HG03520 (cell line): ENCODE results near the gene ANO10.

ENCODE experiments used
- ATAC-seq: cut with Tn5 transposase; IDR thresholded peaks from one replicate; pipeline ENCODE4 v1.9.1; 2021; ENCODE audit warnings: mild to moderate bottlenecking, moderate library complexity; ENCODE audit not compliant: unreplicated experiment

ANO10 gene

DNA sequence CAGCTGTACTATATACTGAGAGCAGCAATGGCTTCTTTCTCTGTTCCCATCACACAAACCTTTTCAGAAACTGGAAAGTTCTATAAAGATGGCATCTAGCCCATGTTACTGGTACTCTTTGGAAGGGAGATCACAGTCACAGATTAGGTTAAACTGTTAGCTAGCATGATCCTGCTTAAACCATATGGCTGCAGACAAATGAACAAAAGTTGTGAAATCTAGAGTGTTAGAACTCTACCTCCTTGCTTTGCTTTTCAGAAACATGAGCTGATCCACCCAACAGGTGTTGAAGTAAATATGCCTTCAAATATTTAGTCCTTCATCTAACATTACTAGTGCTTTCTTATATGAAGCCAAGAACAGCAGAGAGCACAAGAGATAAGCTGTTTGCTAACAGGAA is 232.9 kb downstream of the ANO10 start:
- no peak for ATAC-seq

DNA sequence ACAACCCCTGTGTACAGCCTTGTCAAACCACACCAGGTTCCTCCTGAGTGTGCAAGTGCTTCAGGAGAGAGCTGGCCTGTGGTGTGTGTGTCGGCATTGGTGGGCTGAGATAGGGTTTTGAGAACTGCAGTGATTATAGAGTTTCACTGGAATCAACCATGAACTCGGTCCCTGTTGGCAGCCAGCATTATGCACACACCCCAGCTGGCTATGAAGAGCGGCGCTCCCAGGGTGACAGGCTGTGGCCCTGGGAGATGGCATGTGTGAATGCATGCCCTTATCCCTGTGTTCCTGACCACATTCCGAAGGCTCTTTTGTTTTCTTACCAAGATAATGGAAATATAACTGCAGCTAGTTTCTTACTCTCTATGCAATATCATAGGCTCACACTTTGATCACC is 233.6 kb downstream of the ANO10 start:
- ATAC-seq: no peak

DNA sequence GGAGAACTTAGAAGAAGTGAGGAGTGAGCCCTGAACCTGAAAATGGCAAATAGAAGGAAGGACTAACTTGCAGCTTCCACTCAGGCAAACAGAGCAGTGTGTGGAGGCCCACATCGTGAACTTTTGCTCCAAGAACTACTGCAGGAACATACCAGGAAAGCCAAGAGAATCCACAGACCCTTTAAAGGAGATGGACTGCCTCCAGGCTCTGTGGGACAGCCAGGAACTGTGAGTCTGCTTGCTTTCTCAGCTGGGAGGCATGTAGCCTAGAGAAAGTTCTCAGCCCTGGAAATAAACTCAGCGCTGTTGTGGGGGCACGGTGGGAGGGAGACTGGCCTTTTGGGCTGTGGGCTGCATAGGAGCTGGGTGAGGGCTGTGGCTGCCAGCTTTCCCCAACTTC is 242.5 kb downstream of the ANO10 start:
- ATAC-seq: no peak

DNA sequence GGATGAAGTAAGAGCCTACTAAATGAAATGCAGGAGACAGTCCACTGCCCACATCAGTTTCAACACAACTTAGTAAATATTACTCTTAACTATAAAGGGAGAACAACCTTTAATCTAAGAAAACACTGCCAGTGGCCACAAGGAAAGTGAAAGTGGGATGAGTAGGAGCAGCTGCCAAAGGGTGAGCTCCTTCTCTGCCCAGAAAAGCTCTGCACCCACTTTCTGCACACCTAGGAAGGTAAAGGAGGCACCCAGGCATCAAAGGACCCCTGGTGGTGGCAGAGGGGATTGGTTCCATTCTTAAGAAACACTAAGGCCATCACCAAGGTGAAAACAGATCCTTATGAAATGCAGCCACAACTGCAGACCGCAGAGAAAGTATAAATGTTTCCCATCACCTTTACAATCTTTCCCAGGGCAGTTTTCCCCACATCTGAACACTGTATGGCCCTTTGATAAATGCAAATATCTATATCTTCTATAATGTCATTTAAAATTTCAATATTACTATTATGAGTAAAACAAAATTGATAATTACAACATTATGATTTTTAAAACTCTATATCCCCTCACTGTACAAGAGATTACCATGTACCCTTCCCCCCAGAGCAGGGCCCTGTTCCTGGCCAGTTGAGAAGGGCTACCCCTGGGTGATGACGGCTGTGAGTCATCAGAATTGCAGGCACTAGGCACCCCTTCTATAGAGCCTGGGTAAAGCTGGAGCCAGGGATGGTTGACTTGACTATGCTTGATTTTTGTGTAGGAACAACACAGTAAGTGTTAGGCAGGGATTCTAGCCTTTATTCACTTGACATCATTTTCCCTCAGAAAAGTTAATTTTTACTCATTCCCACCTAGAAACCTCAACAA is 243.5 kb downstream of the ANO10 start:
- no peak for ATAC-seq

DNA sequence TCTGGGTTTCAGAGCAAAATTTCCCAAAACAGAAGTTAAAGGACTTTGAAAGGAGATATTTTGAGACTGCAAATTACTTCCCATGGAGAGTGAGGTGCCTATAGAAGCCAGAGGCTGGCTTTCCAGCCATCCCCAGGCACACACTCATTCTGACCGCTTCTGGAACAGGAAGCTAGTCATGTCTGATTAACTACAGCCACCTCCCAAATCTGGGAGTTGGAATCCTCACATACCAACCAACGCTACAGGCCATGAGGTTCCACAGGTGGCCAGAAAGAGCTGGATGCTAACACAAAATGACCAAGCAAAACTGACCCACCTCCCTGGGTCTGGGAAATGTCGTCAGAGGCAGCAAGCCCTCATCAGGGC is 248.3 kb downstream of the ANO10 start:
- ATAC-seq: no peak

DNA sequence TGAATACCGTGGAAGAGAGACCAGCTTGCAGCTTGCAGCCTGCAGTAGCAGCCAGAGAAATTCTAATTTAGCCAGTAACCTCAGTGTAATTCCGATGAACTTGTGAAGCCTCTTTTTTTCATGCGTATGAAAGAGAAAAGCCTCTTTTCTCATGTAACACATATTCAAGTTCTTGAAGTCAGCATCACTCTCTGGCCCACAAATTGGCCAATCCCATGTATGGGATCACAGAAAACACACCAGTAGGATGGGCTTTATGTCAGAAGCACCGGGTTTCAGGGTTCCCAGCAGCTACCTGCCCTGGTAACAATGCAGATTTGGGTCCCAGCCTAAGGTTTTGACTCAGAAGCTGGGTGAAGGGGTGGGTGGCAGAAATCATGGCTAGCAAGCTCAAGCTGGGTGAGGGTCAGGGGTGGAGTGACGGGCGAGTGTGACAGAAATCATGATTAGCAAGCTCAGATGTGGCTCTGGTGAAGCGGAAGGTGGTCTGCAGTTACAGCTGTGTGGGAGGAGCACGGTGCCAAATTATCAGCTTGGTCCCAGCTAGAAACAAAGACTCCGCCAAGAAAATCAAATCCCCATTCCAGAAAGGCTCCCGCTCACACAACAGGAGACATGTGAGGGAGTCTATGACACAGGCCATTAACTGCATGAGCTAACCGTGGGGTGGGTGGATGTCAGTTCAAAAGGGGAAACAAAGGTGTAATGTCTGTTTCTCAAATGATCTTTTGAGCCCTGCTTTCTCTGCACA is 248.8 kb downstream of the ANO10 start:
- no peak for ATAC-seq

DNA sequence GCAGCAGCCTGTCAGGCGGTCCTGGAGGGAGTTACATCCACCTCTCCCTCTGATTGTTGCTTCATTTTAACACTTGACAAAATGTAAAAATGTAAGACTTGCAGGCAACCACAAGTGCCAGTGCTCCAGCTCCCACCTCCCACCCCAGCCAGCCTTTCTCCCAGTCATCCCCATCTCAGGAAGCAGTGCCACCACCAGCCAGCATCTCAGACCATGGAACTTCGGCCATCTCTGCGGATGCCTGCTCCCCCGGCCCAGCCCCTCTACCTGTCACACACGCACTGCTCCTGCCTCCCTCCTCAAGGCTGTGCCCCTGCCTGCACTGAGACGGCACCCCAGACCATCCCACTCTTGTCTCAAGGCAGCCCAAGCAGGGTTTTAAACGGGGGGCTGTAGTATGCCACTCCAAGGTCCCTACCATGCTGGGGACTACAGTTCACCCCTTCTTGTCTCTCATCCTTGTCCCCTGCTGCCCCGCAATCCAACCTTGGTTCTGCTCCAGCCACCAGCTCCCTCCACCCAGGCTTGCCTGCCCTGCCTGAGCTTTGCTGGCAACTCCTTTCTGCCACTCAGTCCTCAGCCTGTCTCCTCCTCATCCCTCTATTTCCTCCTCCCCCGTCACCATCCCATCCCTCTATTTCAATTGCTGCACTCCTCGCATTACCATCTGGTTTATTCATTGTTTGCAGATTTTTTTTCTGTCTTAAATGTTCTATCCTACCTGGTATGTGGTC is 249.6 kb downstream of the ANO10 start:
- ATAC-seq: no peak

DNA sequence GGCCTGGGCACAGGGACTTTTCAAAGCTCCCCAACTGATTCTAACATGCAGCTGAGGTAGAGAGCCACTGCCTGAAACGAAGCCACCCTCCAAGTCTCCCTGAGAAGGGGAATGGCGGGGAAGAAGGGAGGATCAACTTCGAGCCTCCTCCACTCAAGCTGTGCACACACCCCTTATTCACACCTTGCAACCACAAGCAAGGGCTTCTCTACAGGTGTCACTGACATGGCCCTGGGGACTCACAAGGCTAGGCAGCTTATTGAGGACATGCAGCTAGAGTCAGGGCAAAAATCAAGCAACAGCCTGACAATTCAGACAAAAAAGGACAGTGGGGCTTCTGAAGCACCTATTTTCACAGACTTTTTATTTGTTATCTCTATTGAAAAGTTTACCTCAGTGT is 250.3 kb downstream of the ANO10 start:
- ATAC-seq: no peak

DNA sequence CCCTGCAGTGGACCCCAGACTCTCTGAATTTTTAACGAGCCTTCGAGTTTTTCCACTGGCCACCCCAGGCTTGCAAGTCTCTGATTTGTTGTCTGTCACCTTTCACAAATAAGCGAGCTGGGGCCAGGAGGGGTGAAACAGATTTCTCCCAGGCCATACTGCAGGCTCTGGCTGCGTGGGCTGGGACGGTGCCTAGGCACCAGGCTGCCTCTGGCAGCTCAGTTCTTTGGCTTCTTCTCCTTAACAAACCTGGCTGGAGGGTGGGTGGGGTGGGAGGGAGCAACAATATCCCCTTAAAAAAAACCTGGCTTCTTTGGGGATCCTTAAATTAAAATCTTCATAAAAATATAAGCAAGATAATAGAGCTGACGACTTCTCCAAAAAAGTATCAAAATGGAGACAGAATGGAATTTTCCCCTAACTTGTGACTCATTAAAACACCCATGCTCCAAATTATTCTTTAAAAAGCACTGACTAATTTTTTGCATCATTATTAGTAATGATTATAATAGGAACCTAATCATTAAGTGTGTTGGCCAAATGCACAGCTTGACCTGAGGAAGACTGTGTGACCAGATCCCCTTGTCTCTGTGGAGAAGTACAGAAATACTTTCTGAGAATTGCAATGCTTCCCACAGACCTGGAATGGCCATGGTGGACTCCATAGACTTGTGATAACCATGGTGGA is 251.4 kb downstream of the ANO10 start:
- no peak for ATAC-seq

DNA sequence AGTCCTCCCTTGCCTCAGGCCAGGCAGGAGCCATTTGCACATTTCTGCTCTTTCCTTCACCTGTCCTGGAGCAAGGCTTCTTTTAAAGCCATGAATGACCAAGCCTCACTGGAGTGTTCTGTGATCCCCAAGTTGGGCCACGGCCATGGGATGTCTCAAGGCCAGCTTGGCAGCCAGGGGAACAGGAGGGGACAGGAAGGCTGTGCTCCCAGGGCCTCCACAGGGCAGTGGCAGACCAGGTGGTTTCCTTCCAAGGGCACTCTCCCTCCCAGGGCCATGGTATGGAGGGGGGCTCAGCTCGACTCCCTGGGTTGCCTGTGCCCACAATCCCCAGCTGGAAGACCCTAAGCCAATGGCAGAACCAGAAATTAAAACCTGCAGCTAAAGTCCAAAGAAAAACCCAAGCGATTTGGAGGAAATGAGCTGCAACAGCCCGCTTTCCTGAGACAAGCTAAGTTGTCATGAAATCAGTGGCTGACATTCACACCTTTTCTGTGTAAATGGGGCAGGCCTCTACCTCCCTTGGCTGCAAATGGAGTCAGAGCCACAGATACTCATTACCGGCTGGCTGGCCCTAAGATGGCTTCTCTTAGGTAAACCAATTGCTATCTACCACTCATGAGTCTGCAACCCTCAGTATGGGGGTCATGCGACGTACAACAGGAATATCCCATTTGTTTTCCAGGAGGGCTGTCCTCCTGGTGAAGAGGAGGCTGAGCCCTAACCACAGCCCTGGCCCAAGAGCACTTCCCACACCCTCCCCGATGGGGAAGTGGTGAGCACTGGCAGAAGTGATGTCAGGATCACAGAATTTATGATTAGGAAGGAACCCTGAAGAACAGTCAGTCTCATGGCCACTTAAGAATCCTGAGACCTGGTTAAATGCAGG is 252.2 kb downstream of the ANO10 start:
- no peak for ATAC-seq

DNA sequence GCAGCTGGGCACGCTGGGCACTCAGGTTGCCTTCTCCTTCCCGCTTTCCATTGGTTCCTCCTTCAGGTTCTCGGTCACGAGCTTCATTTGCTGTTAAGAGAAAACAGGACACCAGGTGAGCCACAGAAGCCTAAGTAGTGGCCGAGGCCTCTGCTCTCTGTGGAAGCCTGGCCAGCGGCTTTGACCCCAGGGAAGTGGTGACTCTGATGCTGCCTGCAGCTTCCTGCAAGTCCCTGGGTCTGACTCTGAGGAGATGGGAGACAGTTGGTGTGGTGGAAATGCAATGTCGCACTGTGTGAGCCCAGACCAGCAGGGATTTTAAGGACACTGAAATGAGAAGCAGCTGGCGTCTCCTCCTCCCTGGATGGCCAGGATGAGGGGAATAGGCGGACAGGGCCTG is 254.9 kb downstream of the ANO10 start:
- ATAC-seq: no peak

DNA sequence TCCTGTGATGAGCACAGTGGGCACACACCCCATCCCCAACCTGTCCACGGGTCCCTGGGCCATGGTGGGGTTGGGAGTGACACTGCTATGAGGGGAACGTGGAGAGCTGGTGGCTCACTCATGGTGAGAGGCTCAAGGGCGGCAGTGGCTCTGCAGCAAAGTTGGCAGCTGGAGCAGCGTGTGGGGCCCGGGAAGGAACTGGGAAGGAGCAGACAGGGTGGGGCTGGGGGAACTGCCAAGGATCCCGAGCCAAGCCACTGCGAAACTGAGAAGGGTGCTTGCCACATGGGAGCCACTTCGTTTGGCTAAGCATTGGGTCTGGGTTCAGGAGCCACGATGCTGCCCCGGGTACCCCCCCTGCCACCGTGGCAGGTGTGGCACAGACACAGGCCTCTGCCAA is 255.3 kb downstream of the ANO10 start:
- no peak for ATAC-seq

DNA sequence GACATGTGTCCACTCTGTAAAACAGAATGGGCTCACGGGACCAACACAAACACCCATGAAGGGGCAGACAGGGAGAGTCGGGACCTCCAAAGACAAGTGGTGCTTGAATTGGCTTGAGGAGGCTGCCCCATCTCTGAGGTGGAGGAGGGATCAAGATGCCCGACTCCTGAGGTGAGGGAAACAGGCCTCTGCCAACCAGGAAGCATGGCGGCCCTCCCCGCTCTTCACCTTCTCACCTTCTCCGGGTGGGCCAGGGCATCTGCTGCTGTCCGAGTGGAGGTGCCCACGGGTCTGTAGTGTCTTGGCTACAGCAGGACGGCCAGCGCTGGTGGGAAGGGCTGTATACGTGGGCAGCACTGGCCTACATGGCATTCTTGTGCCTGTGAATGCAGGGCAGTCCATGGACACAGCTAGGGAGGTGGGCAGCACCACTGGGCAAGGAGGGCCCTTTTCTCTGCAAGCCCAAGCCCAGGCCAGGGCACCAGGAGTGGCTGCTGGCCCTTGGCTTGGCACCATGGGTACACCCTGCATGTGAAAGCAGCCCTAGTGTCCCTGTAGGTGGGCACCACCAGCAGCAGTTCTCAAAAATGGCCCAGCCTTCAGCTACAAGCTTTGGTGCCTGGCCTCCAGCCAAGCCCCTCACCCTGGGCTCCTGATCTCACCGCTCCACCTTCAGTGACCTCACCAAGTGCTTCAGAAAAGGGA is 256.1 kb downstream of the ANO10 start:
- no peak for ATAC-seq

DNA sequence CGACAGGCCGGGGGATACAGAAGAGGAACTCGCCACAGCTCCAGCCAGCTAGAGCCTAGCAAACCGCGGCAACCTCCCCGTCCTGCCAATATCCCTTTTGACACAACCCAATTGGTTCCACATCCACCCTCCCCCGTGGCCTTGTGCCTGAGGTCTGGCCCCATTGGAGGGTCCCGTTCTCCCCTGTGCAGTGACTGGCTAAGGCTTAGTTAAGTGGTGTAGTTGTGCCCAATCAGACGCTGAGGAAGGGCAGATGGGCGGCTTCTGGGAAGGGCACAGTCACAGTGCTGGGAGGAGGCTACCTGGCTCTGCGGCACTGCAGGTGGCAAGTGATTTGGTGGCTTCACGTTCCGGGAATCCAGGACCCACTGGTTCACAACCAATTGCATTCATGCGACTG is 256.9 kb downstream of the ANO10 start:
- ATAC-seq: no peak

DNA sequence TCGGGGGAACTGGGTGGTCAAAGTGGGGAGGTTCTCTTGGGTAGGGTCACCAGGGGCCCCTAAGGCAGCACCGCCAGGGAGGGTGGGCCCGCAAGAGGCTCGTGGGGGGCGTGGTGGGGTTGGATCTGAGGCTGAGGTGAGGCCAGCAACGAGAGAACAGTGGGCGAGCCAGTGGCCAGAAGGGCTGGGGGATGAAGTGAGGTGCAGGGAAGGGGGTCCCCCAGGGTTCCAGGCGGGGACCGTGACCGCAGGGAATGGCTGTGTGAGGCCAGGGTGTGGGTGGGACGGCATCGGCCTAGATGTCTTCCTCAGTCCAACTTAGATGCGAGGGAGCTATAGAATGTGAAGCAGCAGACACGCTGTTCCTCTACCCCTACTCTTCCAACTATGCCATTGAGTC is 257.3 kb downstream of the ANO10 start:
- ATAC-seq: no peak

DNA sequence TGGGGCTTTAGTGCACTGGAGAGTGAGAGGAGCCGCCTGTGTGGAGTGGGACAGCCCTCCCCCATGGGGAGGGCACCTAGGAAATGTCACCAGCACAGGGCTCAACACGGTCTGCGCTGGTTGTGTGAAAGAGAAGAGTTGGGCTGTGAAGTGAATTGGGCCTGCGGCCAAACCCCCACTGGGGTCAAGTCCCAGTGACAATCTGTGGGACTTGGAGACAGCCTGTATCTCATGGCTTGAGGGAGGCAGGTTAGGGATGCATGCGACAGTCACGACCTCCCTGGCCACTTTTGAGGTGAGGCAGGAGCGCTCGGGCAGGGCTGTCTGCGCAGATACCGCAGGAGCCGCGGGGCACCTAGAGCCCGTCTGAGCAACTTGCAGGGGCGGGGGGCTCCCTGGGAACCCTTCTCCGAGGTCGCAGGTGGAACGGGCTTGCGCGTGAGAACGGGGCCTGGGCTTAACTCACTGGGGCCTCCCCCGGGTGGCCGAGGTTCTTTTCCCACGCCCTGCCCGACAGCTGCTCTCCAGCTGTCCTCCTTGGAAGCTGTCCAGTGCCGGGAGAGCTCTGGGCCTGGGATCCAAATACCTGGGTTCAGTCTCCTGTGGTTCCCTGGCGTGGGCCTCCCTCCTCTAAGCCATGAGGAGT is 258.1 kb downstream of the ANO10 start:
- no peak for ATAC-seq

DNA sequence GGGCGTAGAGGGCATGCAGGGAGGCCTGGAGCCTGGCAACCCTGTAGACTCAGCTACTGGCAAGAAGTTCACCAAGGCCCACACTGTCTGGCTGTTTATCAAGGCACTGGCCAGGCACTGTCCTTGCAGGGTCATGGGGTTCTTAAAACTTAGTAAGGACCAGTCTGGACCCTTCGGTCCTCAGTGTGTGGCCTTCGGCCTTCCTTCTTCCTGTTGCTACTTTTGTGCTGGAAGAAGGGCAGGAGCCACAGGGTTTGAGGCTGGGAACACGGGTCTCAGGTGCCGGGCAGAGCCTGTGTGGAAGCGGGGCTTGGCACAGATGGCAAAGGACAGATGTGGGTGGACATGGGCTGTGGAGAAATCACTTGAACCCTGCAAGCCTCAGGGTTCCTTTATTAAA is 258.9 kb downstream of the ANO10 start:
- no peak for ATAC-seq

DNA sequence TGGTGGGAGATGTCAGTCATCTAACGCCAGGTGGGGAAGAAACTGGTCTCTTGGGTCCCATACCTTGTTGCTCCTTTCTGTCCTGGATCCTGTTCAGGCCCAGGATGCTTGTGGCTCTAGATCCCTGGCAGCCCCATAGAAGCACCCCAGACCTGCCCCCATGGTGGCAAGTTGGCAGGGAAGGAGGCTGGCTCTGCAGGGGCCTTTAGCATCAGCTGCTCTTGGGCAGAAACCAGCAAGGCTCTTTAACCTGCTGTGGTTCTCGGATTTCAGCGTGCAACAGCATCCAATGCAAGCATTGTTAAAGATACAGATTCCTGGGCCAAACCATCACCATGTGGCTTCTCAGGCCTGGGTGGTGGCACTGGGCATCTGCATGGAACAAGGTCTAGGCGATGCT is 259.6 kb downstream of the ANO10 start:
- no peak for ATAC-seq

DNA sequence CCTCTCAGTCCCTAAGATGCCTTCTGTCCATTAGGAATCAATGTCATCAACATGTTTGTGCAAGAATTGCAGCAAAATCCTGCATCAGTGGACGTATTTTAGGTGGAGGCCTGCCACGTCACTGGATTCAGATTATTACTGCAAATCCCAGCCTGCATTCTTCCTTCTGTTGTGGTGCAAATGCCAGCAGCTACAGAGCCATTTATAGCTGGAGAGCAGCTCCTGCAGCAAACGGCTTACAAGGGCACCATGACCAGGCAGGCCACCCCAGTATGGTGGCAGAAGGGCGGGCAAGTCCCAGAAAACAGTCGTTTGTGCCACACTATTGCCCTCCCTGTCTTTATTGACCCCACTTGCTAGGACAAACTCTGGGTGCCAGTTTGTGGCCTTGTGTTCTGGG is 260.7 kb downstream of the ANO10 start:
- no peak for ATAC-seq
